RWPE2 (cell line): Measurements from ENCODE around the gene RPAIN.

Experiments used
- ATAC-seq: fragments of 200-7000 bp; cut with Tn5 transposase; 3 replicates; pipeline ENCODE4 v1.9.1; 2021; ENCODE audit warnings: low read depth
- DNase-seq: peaks from one replicate; pipeline ENCODE4 v3.0.0-alpha.2; 2020; ENCODE audit warnings: low spot score
- H3K27ac ChIP-seq: fragments of 450-650 bp; 2 replicates; pipeline ENCODE4 v1.5.1; 2017; ENCODE audit warnings: mild to moderate bottlenecking; ENCODE audit not compliant: poor library complexity, severe bottlenecking
- H3K27me3 ChIP-seq: fragments of 250-450 bp; sonication (Bioruptor Pico); 2 replicates; pipeline ENCODE4 v1.5.1; 2021; ENCODE audit warnings: mild to moderate bottlenecking, moderate library complexity; ENCODE audit not compliant: insufficient read depth, poor library complexity, severe bottlenecking
- H3K36me3 ChIP-seq: fragments of 250-450 bp; sonication (Bioruptor Pico); 2 replicates; pipeline ENCODE4 v1.5.1; 2020; ENCODE audit warnings: low read depth, mild to moderate bottlenecking, moderate library complexity
- H3K4me1 ChIP-seq: fragments of 250-450 bp; sonication (Bioruptor Pico); 2 replicates; pipeline ENCODE4 v1.5.1; 2021; ENCODE audit warnings: mild to moderate bottlenecking, moderate library complexity; ENCODE audit not compliant: insufficient read depth, poor library complexity, severe bottlenecking
- H3K4me3 ChIP-seq: fragments of 250-450 bp; sonication (Bioruptor Pico); 2 replicates; pipeline ENCODE4 v1.5.1; 2021; ENCODE audit warnings: mild to moderate bottlenecking, moderate library complexity; ENCODE audit not compliant: severe bottlenecking
- H3K9me3 ChIP-seq: fragments of 250-450 bp; sonication (Bioruptor Pico); 2 replicates; pipeline ENCODE4 v1.5.1; 2021; ENCODE audit warnings: mild to moderate bottlenecking, moderate library complexity; ENCODE audit not compliant: severe bottlenecking
- TF ChIP-seq, protein P1 (sequence below): fragments of 450-650 bp; IDR thresholded peaks from one replicate; pipeline ENCODE4 v1.5.1; 2017; ENCODE audit warnings: mild to moderate bottlenecking, moderate library complexity; ENCODE audit not compliant: poor library complexity, severe bottlenecking

Gene RPAIN

DNA sequence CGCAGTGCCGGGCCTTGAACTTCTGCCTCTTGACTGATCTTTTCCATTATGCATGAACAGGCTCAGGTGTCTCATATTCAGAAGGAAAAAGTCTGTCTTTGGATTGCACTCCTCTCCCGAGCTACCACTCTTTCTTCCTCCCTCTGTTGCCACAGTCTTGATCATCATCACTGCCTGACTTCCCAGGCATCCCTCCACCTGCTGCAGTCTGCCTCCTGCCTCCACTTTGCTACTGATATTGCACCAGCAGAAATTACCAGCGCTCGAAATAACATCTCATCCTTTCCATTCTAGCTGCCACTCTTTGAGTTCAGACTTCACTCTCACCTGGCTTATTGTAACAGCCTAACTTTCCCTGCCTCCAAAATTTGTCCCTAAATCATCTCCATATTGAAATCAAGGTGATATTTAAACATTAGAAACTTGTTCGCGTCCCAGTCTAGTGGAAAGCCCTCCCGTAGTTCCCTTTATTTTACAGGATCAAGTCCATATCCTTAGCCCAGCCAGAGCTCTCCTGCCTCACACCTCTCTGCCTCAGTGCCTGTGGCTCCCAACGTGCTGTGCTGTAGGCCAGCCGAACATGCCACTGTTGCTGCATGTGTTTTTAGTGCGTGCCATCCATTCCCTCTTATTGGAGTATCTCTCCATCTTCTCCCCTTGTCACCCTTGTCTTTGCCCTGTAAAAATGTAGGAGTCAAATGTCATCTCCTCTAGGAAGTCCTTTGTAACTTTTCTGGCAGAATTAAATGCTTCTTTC is 40.5 kb upstream of the RPAIN start:
- TF ChIP-seq, protein P1, sequence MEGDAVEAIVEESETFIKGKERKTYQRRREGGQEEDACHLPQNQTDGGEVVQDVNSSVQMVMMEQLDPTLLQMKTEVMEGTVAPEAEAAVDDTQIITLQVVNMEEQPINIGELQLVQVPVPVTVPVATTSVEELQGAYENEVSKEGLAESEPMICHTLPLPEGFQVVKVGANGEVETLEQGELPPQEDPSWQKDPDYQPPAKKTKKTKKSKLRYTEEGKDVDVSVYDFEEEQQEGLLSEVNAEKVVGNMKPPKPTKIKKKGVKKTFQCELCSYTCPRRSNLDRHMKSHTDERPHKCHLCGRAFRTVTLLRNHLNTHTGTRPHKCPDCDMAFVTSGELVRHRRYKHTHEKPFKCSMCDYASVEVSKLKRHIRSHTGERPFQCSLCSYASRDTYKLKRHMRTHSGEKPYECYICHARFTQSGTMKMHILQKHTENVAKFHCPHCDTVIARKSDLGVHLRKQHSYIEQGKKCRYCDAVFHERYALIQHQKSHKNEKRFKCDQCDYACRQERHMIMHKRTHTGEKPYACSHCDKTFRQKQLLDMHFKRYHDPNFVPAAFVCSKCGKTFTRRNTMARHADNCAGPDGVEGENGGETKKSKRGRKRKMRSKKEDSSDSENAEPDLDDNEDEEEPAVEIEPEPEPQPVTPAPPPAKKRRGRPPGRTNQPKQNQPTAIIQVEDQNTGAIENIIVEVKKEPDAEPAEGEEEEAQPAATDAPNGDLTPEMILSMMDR: no peak
- DNase-seq (no peak), ATAC-seq (no peak)
- Histone ChIP-seq H3K27me3 (no peaks in the 10 kb centered on the region), H3K9me3 (no peaks in the 10 kb centered on the region), H3K36me3 (peaks cover 90% of the 10 kb centered on the region), H3K4me3 (no peak overlapping the region), H3K27ac (no peak overlapping the region), H3K4me1 (no peaks in the 10 kb centered on the region)

DNA sequence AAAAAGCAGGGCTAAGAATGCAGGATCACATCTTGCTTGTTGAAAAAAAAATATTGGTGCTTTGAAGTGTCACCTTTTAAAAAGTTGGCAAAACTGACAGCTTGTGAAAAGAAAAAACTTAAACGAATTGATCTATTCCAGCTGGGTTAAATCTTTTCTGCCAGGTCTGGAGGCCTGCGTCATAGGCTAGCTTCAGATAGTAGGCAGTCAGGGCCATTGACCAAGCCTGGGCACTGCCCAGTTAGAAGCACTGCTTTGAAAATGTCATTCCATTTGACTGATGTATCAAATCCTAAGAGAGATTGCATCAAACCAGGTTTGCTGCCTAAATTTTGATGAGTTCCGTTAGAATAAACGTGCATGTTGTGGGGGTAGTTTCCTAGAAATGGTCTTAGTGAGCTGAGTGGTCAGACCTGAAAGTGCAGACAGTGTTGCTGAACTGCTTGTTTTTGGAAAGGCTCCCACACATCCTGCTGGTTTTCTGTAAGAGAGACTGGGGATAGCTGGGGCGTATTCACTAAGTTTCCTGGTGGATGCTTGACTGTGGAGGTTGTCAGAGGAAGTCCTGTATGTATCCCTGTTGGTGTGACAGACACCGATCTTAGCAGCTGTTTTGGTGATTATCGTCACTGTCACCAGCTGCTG is 39.4 kb upstream of the RPAIN start:
- TF ChIP-seq, protein P1: no peak
- ATAC-seq: no peak
- H3K27me3 ChIP-seq: no peaks in the 10 kb centered on the region

DNA sequence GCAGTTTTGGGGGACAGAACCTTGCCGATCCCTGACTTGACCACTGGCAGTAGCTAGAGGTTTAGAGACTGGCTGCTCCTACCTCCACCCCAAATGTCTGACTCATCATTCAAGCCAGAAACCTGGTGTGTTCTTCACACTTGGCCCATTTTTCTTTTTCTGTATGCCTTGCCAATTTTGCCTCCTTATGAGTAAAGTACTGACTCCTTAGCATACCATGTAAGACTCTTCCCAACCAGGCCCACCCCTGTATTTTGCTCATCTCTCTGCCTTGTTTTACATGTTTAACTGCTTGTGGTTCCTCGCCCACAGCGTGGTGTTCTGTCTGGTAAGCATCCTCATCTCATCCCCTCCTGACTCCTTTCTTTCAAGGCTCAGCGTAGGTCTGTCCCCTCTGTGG is 38.4 kb upstream of the RPAIN start:
- ATAC-seq: no peak
- H3K4me1 ChIP-seq: no peaks in the 10 kb centered on the region
- H3K4me3 ChIP-seq: no peak overlapping the region
- no peak for DNase-seq
- no peaks in the 10 kb centered on the region for H3K9me3 ChIP-seq
- H3K27me3 ChIP-seq: no peaks in the 10 kb centered on the region
- H3K27ac ChIP-seq: no peak overlapping the region
- TF ChIP-seq, protein P1: no peak
- H3K36me3 ChIP-seq: peaks cover 92% of the 10 kb centered on the region

More for the DNA sequence above, 39.4 kb upstream of the RPAIN start:
- Histone ChIP-seq H3K4me3 (no peak overlapping the region), H3K27ac (no peak overlapping the region), H3K36me3 (peaks cover 92% of the 10 kb centered on the region), H3K9me3 (no peaks in the 10 kb centered on the region), H3K4me1 (no peaks in the 10 kb centered on the region)
- DNase-seq: no peak

DNA sequence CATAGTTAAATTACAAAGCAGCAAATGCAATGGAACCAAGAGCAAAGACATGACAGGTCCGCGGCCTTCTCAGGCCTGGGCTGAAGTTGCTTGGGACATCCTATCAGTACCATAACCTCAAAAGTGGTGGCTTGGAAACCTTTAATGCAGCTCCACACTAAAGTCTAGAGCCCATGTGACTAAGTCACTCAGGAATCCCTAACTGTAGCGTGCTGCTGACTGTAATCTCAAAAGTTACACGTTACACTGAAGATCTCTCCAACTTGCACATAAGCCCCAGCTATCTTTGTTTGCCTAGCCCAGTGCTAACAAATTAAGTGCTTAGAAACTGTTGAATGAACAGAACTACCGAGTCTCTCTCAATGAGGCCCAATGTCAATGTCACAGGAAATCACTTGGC is 28.3 kb upstream of the RPAIN start:
- H3K36me3 ChIP-seq: peaks cover 94% of the 10 kb centered on the region
- H3K27ac ChIP-seq: no peak overlapping the region
- no peak for ATAC-seq

More for the DNA sequence above, 28.3 kb upstream of the RPAIN start:
- no peak for DNase-seq
- TF ChIP-seq, protein P1: no peak
- Histone ChIP-seq H3K4me1 (no peaks in the 10 kb centered on the region), H3K9me3 (no peaks in the 10 kb centered on the region), H3K4me3 (no peak overlapping the region), H3K27me3 (no peaks in the 10 kb centered on the region)
